ENCODE data around the gene KIF16B. TPM values are rescaled to one million over a fixed set of nuclear protein-coding genes. Genes with fewer than 3 reads are reported as not detected.

KIF16B gene
- total and polyA plus RNA-seq, 2 of the 8 experiments (the other 6 are each of a cell fraction or from before 2014, with no cell fraction given), result 3.0 to 9.2 TPM

GRCh38 chr20:16440686-16441085, 132.6 kb downstream of the KIF16B start:
- H3K79me2 ChIP-seq (ENCODE audit: control insufficient read depth in 1 of 2, insufficient read depth in 2 of 2, low read length in 2 of 2), result no peaks in the 10 kb centered on the region
- H3K9me3 ChIP-seq (ENCODE audit: insufficient read depth in 2 of 2, low read depth in 1 of 2, low read length in 1 of 2), result no peaks in the 10 kb centered on the region
- no peak overlapping the region for H3K4me3 ChIP-seq (ENCODE audit: extremely low read depth in 1 of 4, insufficient read depth in 2 of 4, low read depth in 3 of 4, low read length in 4 of 4)
- ChIA-PET CTCF (ENCODE audit: partially characterized antibody) (interaction anchor here (1.2 kb wide), 1 partner anchor 8 kb away, joined by 3 read pairs; no protein-coding TSS in a partner anchor), POLR2A (ENCODE audit: partially characterized antibody) (no interaction called here)
- H4K8ac ChIP-seq (ENCODE audit: extremely low read depth, insufficient read depth, low read length), result no peak overlapping the region
- no peak overlapping the region for H4K91ac ChIP-seq (replicated peaks; ENCODE audit: insufficient read length, low read length)
- no peak overlapping the region for H3K4ac ChIP-seq (replicated peaks; ENCODE audit: insufficient read length, low read depth, low read length)
- H3K36me3 ChIP-seq (ENCODE audit: control insufficient read depth in 2 of 4, insufficient read depth in 4 of 4, low read length in 3 of 4), result no peaks in the 10 kb centered on the region
- FAIRE-seq, result no peak
- no peak overlapping the region for H2AFZ ChIP-seq (ENCODE audit: low read length)
- no peak overlapping the region for H3K14ac ChIP-seq (ENCODE audit: insufficient read length)
- no peaks in the 10 kb centered on the region for H3K4me1 ChIP-seq (replicated peaks in 1 of 4; ENCODE audit: control insufficient read depth in 3 of 4, insufficient read depth in 4 of 4, low read length in 3 of 4)
- no peak overlapping the region for H2BK120ac ChIP-seq (replicated peaks; ENCODE audit: low read depth, low read length)
- H3K79me1 ChIP-seq (ENCODE audit: low read depth, low read length), result no peaks in the 10 kb centered on the region
- H2BK15ac ChIP-seq (ENCODE audit: low read length), result no peak overlapping the region
- no peak overlapping the region for H2BK12ac ChIP-seq (ENCODE audit: low read depth, low read length)
- H3K23me2 ChIP-seq (ENCODE audit: low read depth, low read length), result no peaks in the 10 kb centered on the region
- 82% methylated on average over 4 of the region's 4 CpGs; no CpG with 5 or more reads in 1 of the 2 experiments for WGBS, 2 experiments (ENCODE audit: extremely low coverage in 1 of 2, insufficient coverage in 1 of 2, insufficient read length in 1 of 2, insufficient replicate concordance in 2 of 2, low coverage in 1 of 2, low lambda C conversion rate in 2 of 2, missing lambda C conversion rate in 1 of 2)
- H3K27me3 ChIP-seq (replicated peaks in 1 of 4; ENCODE audit: control insufficient read depth in 3 of 4, extremely low read depth in 1 of 4, insufficient read depth in 3 of 4, low read length in 3 of 4), result peaks cover 0 to 1% (median 0%) of the 10 kb centered on the region in 4 experiments; a peak in 1 of 7 replicates
- H3K27ac ChIP-seq (ENCODE audit: low read depth, low read length), result no peak overlapping the region
- no peak overlapping the region for H4K5ac ChIP-seq (ENCODE audit: insufficient read length, low read depth, low read length)
- no peaks in the 10 kb centered on the region for H4K20me1 ChIP-seq (replicated peaks in 1 of 2; ENCODE audit: control insufficient read depth in 1 of 2, insufficient read depth in 2 of 2, low read length in 2 of 2)
- H3K4me2 ChIP-seq (ENCODE audit: insufficient read depth in 1 of 2, low read depth in 2 of 2, low read length in 2 of 2), result no peak overlapping the region
- DNase-seq (ENCODE audit: low read depth in 1 of 2, low spot score in 2 of 2), result no peak
- H3K18ac ChIP-seq (ENCODE audit: extremely low read depth, low read length), result no peak overlapping the region
- no peak overlapping the region for H3K23ac ChIP-seq (ENCODE audit: insufficient read length)
- no peak overlapping the region for H2BK20ac ChIP-seq (ENCODE audit: low read length)
- H2AK5ac ChIP-seq (ENCODE audit: low read depth, low read length), result no peak overlapping the region
- H2BK5ac ChIP-seq (ENCODE audit: low read depth, low read length), result no peak overlapping the region
- H3K9ac ChIP-seq (replicated peaks in 1 of 4; ENCODE audit: extremely low read depth in 1 of 4, low read depth in 3 of 4, low read length in 3 of 4), result no peak overlapping the region
- no peak overlapping the region for H3K56ac ChIP-seq (replicated peaks; ENCODE audit: insufficient read length, low read depth, low read length)
- TF ChIP-seq CTCF (IDR thresholded peaks at IDR 0.05; ENCODE audit: control extremely low read depth in 1 of 3, insufficient read depth in 1 of 3, low read depth in 1 of 3, low read length in 3 of 3), result no peak
- no peak for TF ChIP-seq SP2 (IDR thresholded peaks at IDR 0.05; ENCODE audit: low read length)
- TF ChIP-seq MAFK (IDR thresholded peaks at IDR 0.05; ENCODE audit: low read depth, low read length), result no peak
- TF ChIP-seq SP4 (IDR thresholded peaks at IDR 0.05; ENCODE audit: low read length), result no peak
- TF ChIP-seq RNF2 (IDR thresholded peaks at IDR 0.05; ENCODE audit: borderline replicate concordance, low read depth, low read length, missing control alignments, poor library complexity, severe bottlenecking), result no peak
- no peak for TF ChIP-seq POLR2A (IDR thresholded peaks at IDR 0.05; ENCODE audit: control extremely low read depth in 1 of 2, low read depth in 2 of 2, low read length in 2 of 2)
- no peak for TF ChIP-seq NANOG (IDR thresholded peaks at IDR 0.05; ENCODE audit: insufficient read depth, low read depth, low read length, poor library complexity, severe bottlenecking)
- TF ChIP-seq ATF2 (IDR thresholded peaks at IDR 0.05; ENCODE audit: low read length), result no peak
- no peak for TF ChIP-seq RXRA (IDR thresholded peaks at IDR 0.05; ENCODE audit: insufficient read depth, low read depth, low read length)
- no peak for TF ChIP-seq KDM4A (IDR thresholded peaks at IDR 0.05; ENCODE audit: low read depth, low read length, severe bottlenecking)

Data from H1 (cell line).